H1 (cell line): ENCODE data around the gene TRPV6. TPM values are rescaled to one million over a fixed set of nuclear protein-coding genes. Genes with fewer than 3 reads are reported as not detected.

Experiments used
- CTCF ChIA-PET: fragments of 300-600 bp; sonication (Branson Sonifier 250); formaldehyde crosslinking; loops from one replicate; lab custom pipeline; 2021; ENCODE audit not compliant: partially characterized antibody; lab: Charles Lee
- POLR2A ChIA-PET: fragments of 300-600 bp; sonication (Branson Sonifier 250); formaldehyde crosslinking; loops from one replicate; lab custom pipeline; 2021; ENCODE audit warnings: inconsistent platforms; ENCODE audit not compliant: partially characterized antibody; lab: Charles Lee
- DNase-seq, 2 experiments: peaks; one replicate each; pipeline versions ENCODE4 v3.0.0 to v3.0.0-alpha.2; 2010 to 2022; ENCODE audit warnings: low spot score in 2 of 2, low read depth in 1 of 2, mixed read lengths in 1 of 2
- FAIRE-seq: peaks from 2 replicates; lab custom pipeline; 2011; peaks lifted over from hg19 to GRCh38; lab: Jason Lieb, UNC
- H2AFZ ChIP-seq: 2 replicates; pipeline ENCODE4 v1.8.1; 2012; ENCODE audit warnings: low read length, inconsistent platforms
- H2AK5ac ChIP-seq: 2 replicates; pipeline ENCODE4 v1.6.1; 2013; ENCODE audit warnings: low read depth, low read length
- H2BK120ac ChIP-seq: replicated peaks from 2 replicates; pipeline ENCODE3; 2013; ENCODE audit warnings: low read depth, low read length, inconsistent platforms
- H2BK12ac ChIP-seq: 2 replicates; pipeline ENCODE4 v1.6.1; 2013; ENCODE audit warnings: low read depth, low read length
- H2BK15ac ChIP-seq: 2 replicates; pipeline ENCODE4 v1.6.1; 2013; ENCODE audit warnings: low read length
- H2BK20ac ChIP-seq: 2 replicates; pipeline ENCODE4 v1.6.1; 2013; ENCODE audit warnings: low read length
- H2BK5ac ChIP-seq: 2 replicates; pipeline ENCODE4 v1.6.1; 2013; ENCODE audit warnings: low read depth, low read length
- H3K14ac ChIP-seq: 2 replicates; pipeline ENCODE4 v1.6.1; 2013; ENCODE audit warnings: inconsistent platforms; ENCODE audit not compliant: insufficient read length
- H3K18ac ChIP-seq: 2 replicates; pipeline ENCODE4 v1.6.1; 2013; ENCODE audit warnings: low read length; ENCODE audit errors: extremely low read depth
- H3K23ac ChIP-seq: 2 replicates; pipeline ENCODE4 v1.6.1; 2013; ENCODE audit warnings: inconsistent platforms; ENCODE audit not compliant: insufficient read length
- H3K23me2 ChIP-seq: 2 replicates; pipeline ENCODE4 v1.6.1; 2013; ENCODE audit warnings: low read depth, low read length
- H3K27ac ChIP-seq: 2 replicates; pipeline ENCODE4 v1.6.1; 2011; ENCODE audit warnings: low read depth, low read length, inconsistent platforms
- H3K27me3 ChIP-seq, 4 experiments: replicated peaks in 1 of 4; 1 replicate in 1 of 4; 2 replicates in 3 of 4; pipeline versions ENCODE4 v1.6.1 to v1.8.1; 2011 to 2013; ENCODE audit warnings: low read length in 3 of 4, mild to moderate bottlenecking in 3 of 4, inconsistent platforms in 2 of 4, mixed read lengths in 2 of 4, moderate library complexity in 1 of 4; ENCODE audit not compliant: control insufficient read depth in 3 of 4, insufficient read depth in 3 of 4; ENCODE audit errors: extremely low read depth in 1 of 4
- H3K36me3 ChIP-seq, 4 experiments: 2 replicates each; pipeline versions ENCODE4 v1.6.1 to v1.8.1; 2011 to 2013; ENCODE audit warnings: mild to moderate bottlenecking in 4 of 4, low read length in 3 of 4, moderate library complexity in 2 of 4, control low read depth in 1 of 4, inconsistent platforms in 1 of 4; ENCODE audit not compliant: insufficient read depth in 4 of 4, control insufficient read depth in 2 of 4
- H3K4ac ChIP-seq: replicated peaks from 2 replicates; pipeline ENCODE3; 2013; ENCODE audit warnings: low read length, low read depth, mixed read lengths, inconsistent platforms; ENCODE audit not compliant: insufficient read length
- H3K4me1 ChIP-seq, 4 experiments: replicated peaks in 1 of 4; 1 replicate in 1 of 4; 2 replicates in 3 of 4; pipeline versions ENCODE4 v1.6.1 to v1.8.1; 2011 to 2013; ENCODE audit warnings: low read length in 3 of 4, inconsistent platforms in 2 of 4, mixed read lengths in 1 of 4; ENCODE audit not compliant: insufficient read depth in 4 of 4, control insufficient read depth in 3 of 4
- H3K4me2 ChIP-seq, 2 experiments: 2 replicates each; pipeline versions ENCODE4 v1.6.1 to v1.8.1; 2011 to 2013; ENCODE audit warnings: low read depth in 2 of 2, low read length in 2 of 2, control low read depth in 1 of 2, inconsistent platforms in 1 of 2, mild to moderate bottlenecking in 1 of 2; ENCODE audit not compliant: insufficient read depth in 1 of 2
- H3K4me3 ChIP-seq, 4 experiments: fragments of 200-600, 300-600 bp in 1 of 4; sonication (generic), shearing (Covaris generic), sonication (Bioruptor Twin) in 1 of 4; 2 replicates each; pipeline versions ENCODE4 v1.5.1 to v1.8.1; 2011 to 2016; ENCODE audit warnings: low read length in 4 of 4, low read depth in 3 of 4, control low read depth in 2 of 4, inconsistent platforms in 2 of 4, mild to moderate bottlenecking in 2 of 4, mixed read lengths in 1 of 4, moderate library complexity in 1 of 4; ENCODE audit not compliant: insufficient read depth in 2 of 4; ENCODE audit errors: extremely low read depth in 1 of 4
- H3K56ac ChIP-seq: replicated peaks from 2 replicates; pipeline ENCODE3; 2013; ENCODE audit warnings: low read depth, mild to moderate bottlenecking, mixed read lengths, low read length, inconsistent platforms; ENCODE audit not compliant: insufficient read length
- H3K79me1 ChIP-seq: 2 replicates; pipeline ENCODE4 v1.6.1; 2013; ENCODE audit warnings: low read depth, low read length, control low read depth
- H3K79me2 ChIP-seq, 2 experiments: 2 replicates each; pipeline versions ENCODE4 v1.6.1 to v1.8.1; 2012 to 2013; ENCODE audit warnings: low read length in 2 of 2, mild to moderate bottlenecking in 2 of 2, inconsistent platforms in 1 of 2; ENCODE audit not compliant: insufficient read depth in 2 of 2, control insufficient read depth in 1 of 2
- H3K9ac ChIP-seq, 4 experiments: replicated peaks in 1 of 4; 1 replicate in 1 of 4; 2 replicates in 3 of 4; pipeline versions ENCODE4 v1.6.1 to v1.8.1; 2011 to 2013; ENCODE audit warnings: low read depth in 3 of 4, low read length in 3 of 4, control low read depth in 2 of 4, mild to moderate bottlenecking in 2 of 4, moderate library complexity in 2 of 4, inconsistent platforms in 1 of 4; ENCODE audit errors: extremely low read depth in 1 of 4
- H3K9me3 ChIP-seq, 2 experiments: 2 replicates each; pipeline versions ENCODE4 v1.6.1 to v1.8.1; 2012 to 2013; ENCODE audit warnings: mild to moderate bottlenecking in 2 of 2, moderate library complexity in 2 of 2, control low read depth in 1 of 2, inconsistent platforms in 1 of 2, low read depth in 1 of 2, low read length in 1 of 2, mixed read lengths in 1 of 2; ENCODE audit not compliant: insufficient read depth in 2 of 2
- H4K20me1 ChIP-seq, 2 experiments: replicated peaks in 1 of 2; 2 replicates each; pipeline versions ENCODE3 to v1.8.1; 2011 to 2013; ENCODE audit warnings: inconsistent platforms in 2 of 2, low read length in 2 of 2, mild to moderate bottlenecking in 1 of 2; ENCODE audit not compliant: insufficient read depth in 2 of 2, control insufficient read depth in 1 of 2
- H4K5ac ChIP-seq: 2 replicates; pipeline ENCODE4 v1.6.1; 2013; ENCODE audit warnings: low read length, low read depth, mixed read lengths, inconsistent platforms; ENCODE audit not compliant: insufficient read length
- H4K8ac ChIP-seq: 2 replicates; pipeline ENCODE4 v1.8.0; 2013; ENCODE audit warnings: mild to moderate bottlenecking, moderate library complexity, low read length, inconsistent platforms; ENCODE audit not compliant: insufficient read depth; ENCODE audit errors: extremely low read depth
- H4K91ac ChIP-seq: replicated peaks from 2 replicates; pipeline ENCODE3; 2013; ENCODE audit warnings: low read length, mixed read lengths, inconsistent platforms; ENCODE audit not compliant: insufficient read length
- CBX5 ChIP-seq: fragments of 300-800, 300-1000 bp; sonication (generic); IDR thresholded peaks from 2 replicates; pipeline ENCODE4 v1.7.1; 2016; ENCODE audit warnings: antibody characterized with exemption, low read length, low read depth
- PHF8 ChIP-seq: fragments of 200-600 bp; sonication (generic); conservative IDR thresholded peaks from 2 replicates; pipeline ENCODE4 v1.7.1; 2012; ENCODE audit warnings: low read depth, mild to moderate bottlenecking, inconsistent platforms, low read length, moderate library complexity
- SIN3A ChIP-seq, 2 experiments: IDR thresholded peaks in 1 of 2; conservative IDR thresholded peaks in 1 of 2; 2 replicates each; pipeline ENCODE4 v1.6.1; 2011 to 2012; ENCODE audit warnings: low read length in 2 of 2, improper control_type of control experiment in 1 of 2, low read depth in 1 of 2, mild to moderate bottlenecking in 1 of 2
- SRF ChIP-seq: IDR thresholded peaks from 2 replicates; pipeline ENCODE4 v1.6.1; 2011; ENCODE audit warnings: mild to moderate bottlenecking, low read depth, low read length, moderate library complexity
- WGBS, 2 experiments: shearing (Covaris generic) in 1 of 2; methylation state at CpG; one replicate each; pipeline versions ENCODE4 v1.1.6 to v1.1.7; 2013 to 2015; ENCODE audit warnings: low lambda C conversion rate in 2 of 2, mixed read lengths in 2 of 2, inconsistent platforms in 1 of 2, low coverage in 1 of 2, missing lambda C conversion rate in 1 of 2; ENCODE audit not compliant: insufficient replicate concordance in 2 of 2, insufficient coverage in 1 of 2, insufficient read length in 1 of 2; ENCODE audit errors: extremely low coverage in 1 of 2, missing lambda C conversion rate in 1 of 2; 5-methylcytosine and 5-hydroxymethylcytosine counted together
- polyA plus RNA-seq, 7 experiments: library from polyadenylated mRNA; depleted of rRNA in 3 of 7; stranded (reverse) in 5 of 7; unstranded in 2 of 7; fragments of >200 nt in 5 of 7; fragments of 200-250 nt in 2 of 7; gene quantifications; 1 replicate in 5 of 7; 2 replicates in 1 of 7; 4 replicates in 1 of 7; pipeline versions ENCODE4 v1.2.1 to v1.2.3, GENCODE V29; 2011 to 2013; ENCODE audit warnings: missing spikeins in 2 of 7, mixed read lengths in 2 of 7
- total RNA-seq: library from RNA; stranded (reverse); fragmentation: NEBNext Ultra II Directional; extraction: Animal tissue kit (Norgen Biotek cat#: 25700); gene quantifications from 2 replicates; pipeline ENCODE4 v1.2.1, GENCODE V29; 2021
- TF ChIP-seq, protein P1 (sequence below): IDR thresholded peaks from 2 replicates; pipeline ENCODE4 v1.6.1; 2012; ENCODE audit warnings: inconsistent platforms

Gene TRPV6
- total and polyA plus RNA-seq, 2 of the 8 experiments (the other 6 are each of a cell fraction or from before 2014, with no cell fraction given) = 0.52 to 1.1 TPM

DNA sequence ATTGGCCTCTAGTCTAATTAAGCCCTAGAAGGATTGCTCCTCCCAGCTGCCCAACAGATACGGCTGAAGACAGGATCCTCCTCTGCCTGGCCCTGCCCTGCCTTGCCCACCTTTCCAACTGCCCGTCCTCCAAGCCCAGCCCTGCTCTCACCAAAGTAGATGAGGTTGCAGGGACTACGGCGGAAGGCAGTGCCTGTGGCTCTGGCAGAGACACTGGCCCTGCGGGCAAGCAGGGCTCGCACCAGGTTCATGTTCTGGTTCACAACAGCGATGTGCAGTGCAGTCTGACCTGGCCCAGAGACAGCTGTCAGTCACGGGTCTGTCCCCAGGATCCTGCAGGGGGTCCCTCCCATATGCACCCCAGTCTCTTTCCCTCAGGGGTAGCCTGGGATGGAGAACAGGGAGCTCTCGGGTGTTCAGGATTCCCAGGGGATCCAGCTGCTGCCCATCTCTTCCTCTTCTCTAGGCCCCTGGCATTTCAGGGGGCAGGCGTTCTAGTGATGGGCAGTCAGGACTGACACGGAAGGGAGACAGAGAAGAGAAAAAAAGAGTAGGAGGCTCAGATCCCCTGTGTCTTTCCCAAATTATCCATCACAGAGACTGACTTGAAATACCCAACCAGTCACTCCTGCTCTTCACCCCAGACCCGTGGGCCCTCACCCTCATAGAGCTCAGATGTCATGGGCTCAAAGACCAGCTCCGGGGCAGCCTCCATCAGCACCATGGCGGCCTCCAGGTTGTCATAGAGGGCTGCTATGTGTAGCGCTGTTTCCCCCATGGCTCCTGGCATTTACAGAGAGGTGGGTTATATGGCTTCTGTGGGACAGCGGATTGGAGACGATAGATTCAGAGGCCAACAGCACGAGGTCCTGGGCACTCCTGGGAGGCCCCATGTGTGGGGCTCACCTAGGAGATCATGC is 8.3 kb downstream of the TRPV6 start:
- Histone ChIP-seq H4K91ac (no peak overlapping the region), H2BK5ac (no peak overlapping the region), H4K5ac (no peak overlapping the region), H2BK15ac (no peak overlapping the region), H3K36me3 (no peaks in the 10 kb centered on the region), H3K4me1 (no peaks in the 10 kb centered on the region), H3K4me3 (no peak overlapping the region), H3K79me2 (no peaks in the 10 kb centered on the region), H3K9ac (no peak overlapping the region), H3K9me3 (no peaks in the 10 kb centered on the region), H3K23me2 (no peaks in the 10 kb centered on the region), H3K27ac (no peak overlapping the region), H4K20me1 (no peaks in the 10 kb centered on the region), H2AFZ (no peak overlapping the region), H3K56ac (no peak overlapping the region), H4K8ac (no peak overlapping the region), H3K4me2 (no peak overlapping the region), H3K23ac (no peak overlapping the region), H2BK120ac (no peak overlapping the region), H2BK12ac (no peak overlapping the region), H2BK20ac (no peak overlapping the region), H3K27me3 (peaks cover 0 to 2% (median 0%) of the 10 kb centered on the region in 4 experiments; a peak in 1 of 7 replicates), H3K4ac (no peak overlapping the region), H2AK5ac (no peak overlapping the region), H3K14ac (no peak overlapping the region), H3K18ac (no peak overlapping the region), H3K79me1 (no peaks in the 10 kb centered on the region)
- WGBS, 2 experiments = 90% methylated on average over 18 of the region's 18 CpGs; no CpG with 5 or more reads in 1 of the 2 experiments
- no peak for DNase-seq
- FAIRE-seq = no peak
- CTCF ChIA-PET = interaction anchor here (1.1 to 13.9 kb wide), 8 partner anchors 10 to 126 kb away, joined by 3 to 332 read pairs (median 4); no protein-coding TSS in a partner anchor
- TF ChIP-seq, protein P1, sequence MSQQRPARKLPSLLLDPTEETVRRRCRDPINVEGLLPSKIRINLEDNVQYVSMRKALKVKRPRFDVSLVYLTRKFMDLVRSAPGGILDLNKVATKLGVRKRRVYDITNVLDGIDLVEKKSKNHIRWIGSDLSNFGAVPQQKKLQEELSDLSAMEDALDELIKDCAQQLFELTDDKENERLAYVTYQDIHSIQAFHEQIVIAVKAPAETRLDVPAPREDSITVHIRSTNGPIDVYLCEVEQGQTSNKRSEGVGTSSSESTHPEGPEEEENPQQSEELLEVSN = no peak
- TF ChIP-seq CBX5 (no peak), SRF (no peak), PHF8 (no peak), SIN3A (conservative IDR thresholded peaks at IDR 0.05 in 1 of 2, IDR thresholded peaks at IDR 0.05 in 1 of 2; ENCODE audit: low read depth in 1 of 2, low read length in 2 of 2) (no peak)
- POLR2A ChIA-PET = interaction anchor here (0.6 kb wide), 1 partner anchor 48 kb away, joined by 3 read pairs; no protein-coding TSS in a partner anchor
